ENCODE measurements around the gene UCN2. TPM values are rescaled to one million over a fixed set of nuclear protein-coding genes. Genes with fewer than 3 reads are reported as not detected.

Gene UCN2
- total and polyA plus RNA-seq, 2 of the 8 experiments (the other 6 are each of a cell fraction or from before 2014, with no cell fraction given) = 0.14 TPM; not detected in 1

DNA sequence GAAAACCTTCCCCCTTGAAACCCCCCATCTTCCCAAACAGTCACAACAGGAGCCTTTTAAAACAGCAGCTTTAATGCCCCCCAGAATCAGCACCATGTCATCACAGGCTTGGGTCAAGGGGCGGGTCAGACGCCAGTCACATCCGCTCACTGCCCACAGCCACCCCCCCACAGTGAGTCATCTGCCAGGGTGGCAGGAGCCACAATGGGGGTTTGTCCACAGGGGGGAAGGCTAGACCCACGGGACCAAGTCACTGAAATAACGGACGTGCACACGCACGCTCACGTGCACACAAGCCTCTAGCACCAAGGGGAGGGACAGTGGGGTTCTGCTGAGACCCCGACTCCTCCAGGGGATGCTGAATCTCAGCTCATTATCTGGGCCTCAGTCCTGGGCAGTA is 441 bp upstream of the UCN2 start (continued):
- no peak for TF ChIP-seq BACH1 (IDR thresholded peaks at IDR 0.05; ENCODE audit: low read length)
- TF ChIP-seq RNF2 (IDR thresholded peaks at IDR 0.05; ENCODE audit: borderline replicate concordance, low read depth, low read length, missing control alignments, poor library complexity, severe bottlenecking) = no peak
- no peak for TF ChIP-seq SP1 (IDR thresholded peaks at IDR 0.05; ENCODE audit: low read depth, low read length)
- TF ChIP-seq TAF7 (optimal IDR thresholded peaks at IDR 0.05; ENCODE audit: borderline replicate concordance, low read depth, low read length) = no peak
- TF ChIP-seq TBP (IDR thresholded peaks at IDR 0.05; ENCODE audit: low read depth, low read length) = no peak
- TF ChIP-seq HDAC2 (IDR thresholded peaks at IDR 0.05; ENCODE audit: borderline replicate concordance in 1 of 2, low read depth in 2 of 2, low read length in 2 of 2) = no peak

All from H1 (cell line).